ENCODE data around the gene RBFOX2. TPM values are rescaled to one million over a fixed set of nuclear protein-coding genes. Genes with fewer than 3 reads are reported as not detected.

The RBFOX2 gene
- total and polyA plus RNA-seq, 10 of the 15 experiments (the other 5 are each of a cell fraction or from before 2014, with no cell fraction given) = 0.01 to 2.7 (median 0.17) TPM; not detected in 4

- in situ Hi-C loops (cut with MboI) = no loop called here
- ChIA-PET POLR2A (no interaction called here), RAD21 (ENCODE audit: unreplicated experiment) (no interaction called here), CTCF (interaction anchor here (0.7 to 1.3 kb wide), 3 partner anchors 11 to 1293 kb away, joined by 3 read pairs; no protein-coding TSS in a partner anchor), SMC1A (ENCODE audit: uncharacterized antibody, unreplicated experiment) (interaction anchor here (0.7 kb wide), 1 partner anchor 61 kb away, joined by 3 read pairs; no protein-coding TSS in a partner anchor)
- no peak for TF ChIP-seq ZNF622 (IDR thresholded peaks at IDR 0.05)
- no peak for TF ChIP-seq CHD2 (IDR thresholded peaks at IDR 0.05; ENCODE audit: borderline replicate concordance, low read depth, low read length)
- TF ChIP-seq, protein P1, sequence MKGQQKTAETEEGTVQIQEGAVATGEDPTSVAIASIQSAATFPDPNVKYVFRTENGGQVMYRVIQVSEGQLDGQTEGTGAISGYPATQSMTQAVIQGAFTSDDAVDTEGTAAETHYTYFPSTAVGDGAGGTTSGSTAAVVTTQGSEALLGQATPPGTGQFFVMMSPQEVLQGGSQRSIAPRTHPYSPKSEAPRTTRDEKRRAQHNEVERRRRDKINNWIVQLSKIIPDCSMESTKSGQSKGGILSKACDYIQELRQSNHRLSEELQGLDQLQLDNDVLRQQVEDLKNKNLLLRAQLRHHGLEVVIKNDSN (IDR thresholded peaks at IDR 0.05; ENCODE audit: borderline replicate concordance, extremely low read length, insufficient read depth, low read depth, low read length) = no peak
- TF ChIP-seq SKIL (IDR thresholded peaks at IDR 0.05; ENCODE audit: low read depth, poor library complexity, severe bottlenecking) = no peak
- TF ChIP-seq ZNF687 (IDR thresholded peaks at IDR 0.05) = no peak
- no peak for TF ChIP-seq FOS (IDR thresholded peaks at IDR 0.05; ENCODE audit: borderline replicate concordance, extremely low read depth, insufficient read length)
- TF ChIP-seq CREB1 (IDR thresholded peaks at IDR 0.05; ENCODE audit: low read depth) = no peak
- no peak for TF ChIP-seq EZH2 (IDR thresholded peaks at IDR 0.05; ENCODE audit: borderline replicate concordance, control insufficient read depth, low read depth, low read length)
- TF ChIP-seq MYC (IDR thresholded peaks at IDR 0.05; ENCODE audit: insufficient read depth, insufficient read length, insufficient replicate concordance, low read length, severe bottlenecking) = no peak
- H3K4me1 ChIP-seq (ENCODE audit: control insufficient read depth, insufficient read depth, low read length) = no peaks in the 10 kb centered on the region
- no peak overlapping the region for H3K9ac ChIP-seq (ENCODE audit: control insufficient read depth, insufficient read depth, low read length)
- no peaks in the 10 kb centered on the region for H4K20me1 ChIP-seq (ENCODE audit: control insufficient read depth, insufficient read depth)
- H3K79me2 ChIP-seq (ENCODE audit: control insufficient read depth, insufficient read depth, low read length) = no peaks in the 10 kb centered on the region
- no peaks in the 10 kb centered on the region for H3K9me3 ChIP-seq (replicated peaks; ENCODE audit: control insufficient read depth, insufficient read depth, low read length)
- no peak for DNase-seq (ENCODE audit: low read depth, low spot score)
- no TSS peak for BruUV-seq (replicated peaks)
- no peak for FAIRE-seq
- H3K27me3 ChIP-seq (replicated peaks in 1 of 2; ENCODE audit: control insufficient read depth in 2 of 2, insufficient read depth in 2 of 2, low read length in 1 of 2) = no peaks in the 10 kb centered on the region; a peak in 1 of 4 replicates
- no peak overlapping the region for H3K4me2 ChIP-seq (ENCODE audit: control insufficient read depth, insufficient read depth)
- no peak overlapping the region for H3K27ac ChIP-seq (ENCODE audit: control insufficient read depth, insufficient read depth)
- ATAC-seq = no peak
- H3K4me3 ChIP-seq = no peak overlapping the region
- 0% methylated on average over 1 of the region's 1 CpG for WGBS (ENCODE audit: insufficient coverage, insufficient replicate concordance, low lambda C conversion rate, missing lambda C conversion rate)
- H2AFZ ChIP-seq (ENCODE audit: control insufficient read depth, low read depth, low read length) = no peak overlapping the region
- H3K36me3 ChIP-seq (ENCODE audit: control insufficient read depth in 2 of 2, insufficient read depth in 2 of 2, low read length in 1 of 2) = no peaks in the 10 kb centered on the region
- intact Hi-C loops (cut with micrococcal nuclease; ENCODE audit: unreplicated experiment) = no loop called here
Observed at GRCh38 chr22:35981900-35982299, 46.7 kb downstream of the RBFOX2 start.

Measured in GM12878 (cell line).